Left renal cortex interstitium (tissue), 4 donors: Measurements from ENCODE around the gene ZNF324B. TPM values are rescaled to one million over a fixed set of nuclear protein-coding genes. Genes with fewer than 3 reads are reported as not detected.
"Not testable (repeated sequence)": the region's sequence is repeated elsewhere in the genome, so short reads cannot be mapped to it uniquely, and the experiment has no call there.

Source experiments
- DNase-seq, 4 donors: peaks; one replicate each; pipeline ENCODE4 v3.0.0-alpha.2; 2013; ENCODE audit warnings: low read depth in 4 of 4, low spot score in 2 of 4, missing footprints in 1 of 4
- polyA plus RNA-seq, 4 donors: library from polyadenylated mRNA; unstranded; fragments of 120-200 nt; gene quantifications; one replicate each; pipeline ENCODE4 v1.2.1, GENCODE V29; 2013; ENCODE audit not compliant: insufficient read length in 4 of 4

The ZNF324B gene
- polyA plus RNA-seq, 4 donors = 4.5 to 7.0 (median 5.6) TPM

- peak in 1 of 4 donors; percentile 20 for DNase-seq
Observed at GRCh38 chr19:58450856-58451357, 515 bp upstream of the ZNF324B start.

- DNase-seq = no peak
Observed at GRCh38 chr19:58453743-58454142, 2.3 kb downstream of the ZNF324B start.

- no peak for DNase-seq
Observed at GRCh38 chr19:58455306-58455705, 3.9 kb downstream of the ZNF324B start.

GRCh38 chr19:58456111-58456510 is 4.7 kb downstream of the ZNF324B start:
- DNase-seq = no peak

- no peak for DNase-seq
Observed at GRCh38 chr19:58460039-58460438, 8.6 kb downstream of the ZNF324B start.

- DNase-seq = no peak
Observed at GRCh38 chr19:58466089-58466759, 14.8 kb downstream of the ZNF324B start.

GRCh38 chr19:58466760-58467589 is 15.6 kb downstream of the ZNF324B start, which contains the start of gene ZNF324:
TSS of gene ZNF324 (plus strand) at chr19:58467080. CDS start at chr19:58469186, 2,106 bp downstream.
- DNase-seq = peak; percentile 86 to 95 (median 92)

- DNase-seq = no peak
Observed at GRCh38 chr19:58468216-58468839, 16.9 kb downstream of the ZNF324B start.

GRCh38 chr19:58469241-58470013 is 18.0 kb downstream of the ZNF324B start:
- DNase-seq = no peak

- not testable (repeated sequence) for DNase-seq
Observed at GRCh38 chr19:58470837-58471543, 19.6 kb downstream of the ZNF324B start.

GRCh38 chr19:58471736-58472135 is 20.3 kb downstream of the ZNF324B start:
- no peak for DNase-seq

- no peak for DNase-seq
Observed at GRCh38 chr19:58473775-58474174, 22.4 kb downstream of the ZNF324B start.

- no peak for DNase-seq
Observed at GRCh38 chr19:58474291-58474996, 23.0 kb downstream of the ZNF324B start.

GRCh38 chr19:58474997-58475713 is 23.7 kb downstream of the ZNF324B start:
- DNase-seq = no peak

GRCh38 chr19:58475714-58476497 is 24.5 kb downstream of the ZNF324B start, which contains the start of gene ZNF446:
TSS of gene ZNF446 (plus strand) at chr19:58476352. CDS start at chr19:58477219, 867 bp downstream.
- DNase-seq = peak; percentile 93 to 97 (median 94)

GRCh38 chr19:58476498-58477015 is 25.1 kb downstream of the ZNF324B start:
- no peak for DNase-seq

GRCh38 chr19:58477130-58477529 is 25.7 kb downstream of the ZNF324B start:
- DNase-seq = no peak
